Tibial nerve (tissue), 4 donors: ENCODE results near the gene MPI. TPM values are rescaled to one million over a fixed set of nuclear protein-coding genes. Genes with fewer than 3 reads are reported as not detected.

Source experiments
- DNase-seq, 2 donors: peaks; one replicate each; pipeline ENCODE4 v3.0.0-alpha.2; 2019; ENCODE audit warnings: low spot score in 2 of 2
- H3K27ac ChIP-seq, 4 donors: fragments of 200-600 bp; sonication (generic) in 3 of 4; one replicate each; pipeline ENCODE4 v1.5.1; 2017 to 2019; ENCODE audit warnings: mild to moderate bottlenecking in 1 of 4
- H3K27me3 ChIP-seq, 2 donors: fragments of 200-600 bp; sonication (generic) in 1 of 2; one replicate each; pipeline versions ENCODE4 v1.5.1 to v1.6.0; 2017 to 2019
- H3K36me3 ChIP-seq, 3 donors: fragments of 200-600 bp; sonication (generic); one replicate each; pipeline ENCODE4 v1.5.1; 2018 to 2019
- H3K4me1 ChIP-seq, 4 donors: fragments of 200-600 bp; sonication (generic) in 3 of 4; one replicate each; pipeline ENCODE4 v1.5.1; 2017 to 2019
- H3K4me3 ChIP-seq, 4 donors: fragments of 200-600 bp; sonication (generic) in 3 of 4; one replicate each; pipeline ENCODE4 v1.5.1; 2017 to 2019; ENCODE audit warnings: mild to moderate bottlenecking in 1 of 4, moderate library complexity in 1 of 4
- H3K9me3 ChIP-seq, 4 donors: fragments of 200-600 bp; sonication (generic) in 3 of 4; one replicate each; pipeline ENCODE4 v1.5.1; 2017 to 2019
- CTCF ChIP-seq, 5 experiments: fragments of 200-600 bp in 3 of 5; fragments of 450-650 bp in 2 of 5; sonication (generic) in 3 of 5; IDR thresholded peaks; one replicate each; pipeline ENCODE4 v1.5.1; 2016 to 2019; ENCODE audit warnings: antibody characterized with exemption in 5 of 5, mild to moderate bottlenecking in 3 of 5, moderate library complexity in 2 of 5
- EP300 ChIP-seq, 2 donors: sonication (generic); formaldehyde crosslinking; IDR thresholded peaks; one replicate each; pipeline ENCODE4 v1.6.1; 2017; ENCODE audit warnings: antibody characterized with exemption in 2 of 2, mild to moderate bottlenecking in 1 of 2
- POLR2A ChIP-seq, 2 donors: fragments of 450-650 bp; IDR thresholded peaks; one replicate each; pipeline ENCODE4 v1.6.1; 2017; ENCODE audit warnings: antibody characterized with exemption in 2 of 2, mild to moderate bottlenecking in 2 of 2, moderate library complexity in 2 of 2
- WGBS, 2 donors: methylation state at CpG; one replicate each; pipeline ENCODE4 v1.1.5; 2018; 5-methylcytosine and 5-hydroxymethylcytosine counted together
- total RNA-seq, 4 donors: library from RNA; depleted of rRNA; stranded (reverse); fragments of >200 nt; gene quantifications; one replicate each; pipeline ENCODE4 v1.1.0, GENCODE V29; 2016

MPI gene
- total RNA-seq, 4 donors from 2014 or later, result 42.4 to 79.3 (median 60.8) TPM

GRCh38 chr15:74868059-74868458 is 21.8 kb upstream of the MPI start:
- H3K27me3 ChIP-seq, result no peaks in the 10 kb centered on the region
- H3K4me1 ChIP-seq, result peaks cover 0 to 79% (median 64%) of the 10 kb centered on the region in 4 donors
- peak overlapping the region in 3 of 4 donors; percentile 69 to 93 (median 92) for H3K27ac ChIP-seq
- no peaks in the 10 kb centered on the region for H3K9me3 ChIP-seq
- TF ChIP-seq CTCF (IDR thresholded peaks at IDR 0.05), result no peak
- TF ChIP-seq POLR2A (IDR thresholded peaks at IDR 0.05), result no peak
- peak in 1 of 2 donors; percentile 65 for TF ChIP-seq EP300 (IDR thresholded peaks at IDR 0.05)
- H3K4me3 ChIP-seq, result no peak overlapping the region
- peak in 1 of 2 donors; percentile 31 for DNase-seq
- H3K36me3 ChIP-seq, result peaks cover 0 to 12% (median 0%) of the 10 kb centered on the region in 3 donors
- 58 to 64% methylated on average over 6 of the region's 6 CpGs for WGBS, 2 donors

- TF ChIP-seq CTCF (IDR thresholded peaks at IDR 0.05), result no peak
- DNase-seq, result no peak
- no peak overlapping the region for H3K4me3 ChIP-seq
- peaks cover 0 to 77% (median 64%) of the 10 kb centered on the region in 4 donors for H3K4me1 ChIP-seq
- no peaks in the 10 kb centered on the region for H3K27me3 ChIP-seq
- no peaks in the 10 kb centered on the region for H3K9me3 ChIP-seq
- peaks cover 0 to 5% (median 0%) of the 10 kb centered on the region in 3 donors for H3K36me3 ChIP-seq
- H3K27ac ChIP-seq, result peak overlapping the region in 3 of 4 donors; percentile 67 to 93 (median 92)
These were observed 20.5 kb upstream of the MPI start for GRCh38 chr15:74869372-74869725.

GRCh38 chr15:74869726-74870407 is 20.0 kb upstream of the MPI start:
- Histone ChIP-seq H3K4me1 (peaks cover 0 to 73% (median 64%) of the 10 kb centered on the region in 4 donors), H3K9me3 (no peaks in the 10 kb centered on the region), H3K27me3 (no peaks in the 10 kb centered on the region), H3K36me3 (peaks cover 0 to 5% (median 0%) of the 10 kb centered on the region in 3 donors), H3K27ac (peak overlapping the region in 3 of 4 donors; percentile 67 to 93 (median 92)), H3K4me3 (no peak overlapping the region)
- peak in 1 of 2 donors; percentile 59 for DNase-seq
- 52 to 56% methylated on average over 6 of the region's 6 CpGs for WGBS, 2 donors
- TF ChIP-seq EP300 (IDR thresholded peaks at IDR 0.05) (peak in 1 of 2 donors; percentile 66), CTCF (IDR thresholded peaks at IDR 0.05) (no peak)

GRCh38 chr15:74870436-74871215 is 19.2 kb upstream of the MPI start:
- TF ChIP-seq CTCF (IDR thresholded peaks at IDR 0.05) (no peak), EP300 (IDR thresholded peaks at IDR 0.05) (peak in 1 of 2 donors; percentile 15)
- H3K4me3 ChIP-seq, result peak overlapping the region in 1 of 4 donors; percentile 0
- H3K4me1 ChIP-seq, result peaks cover 0 to 73% (median 64%) of the 10 kb centered on the region in 4 donors
- WGBS, 2 donors, result 31 to 46% methylated on average over 6 of the region's 6 CpGs
- H3K36me3 ChIP-seq, result peaks cover 0 to 5% (median 0%) of the 10 kb centered on the region in 3 donors
- DNase-seq, result no peak
- H3K27ac ChIP-seq, result peak overlapping the region in 3 of 4 donors; percentile 67 to 93 (median 92)
- H3K9me3 ChIP-seq, result no peaks in the 10 kb centered on the region
- H3K27me3 ChIP-seq, result no peaks in the 10 kb centered on the region

GRCh38 chr15:74872702-74873035 is 17.2 kb upstream of the MPI start:
- peaks cover 0 to 56% (median 47%) of the 10 kb centered on the region in 4 donors for H3K4me1 ChIP-seq
- H3K27me3 ChIP-seq, result no peaks in the 10 kb centered on the region
- TF ChIP-seq POLR2A (IDR thresholded peaks at IDR 0.05) (no peak), CTCF (IDR thresholded peaks at IDR 0.05) (no peak), EP300 (IDR thresholded peaks at IDR 0.05) (no peak)
- H3K9me3 ChIP-seq, result no peaks in the 10 kb centered on the region
- no peak for DNase-seq
- peak overlapping the region; percentile 69 to 76 (median 75) for H3K4me3 ChIP-seq
- peak overlapping the region; percentile 91 to 97 (median 92) for H3K27ac ChIP-seq
- no peaks in the 10 kb centered on the region for H3K36me3 ChIP-seq
- WGBS, 2 donors, result 0 to 3% methylated on average over 11 of the region's 11 CpGs
